Non-pigmented ciliary epithelial cell (primary cell): ENCODE data around the gene POM121L12.

Source experiments
- DNase-seq: peaks from one replicate; pipeline ENCODE4 v3.0.0-alpha.2; 2010; ENCODE audit warnings: low read depth

The POM121L12 gene

GRCh38 chr7:53035499-53036412 is at the start of gene POM121L12:
Gene POM121L12, plus strand, starts transcription at chr7:53035633. Its CDS starts 39 bp downstream, at chr7:53035672.
- no peak for DNase-seq

GRCh38 chr7:52992001-52992400 is 43.4 kb upstream of the POM121L12 start:
- DNase-seq = no peak

GRCh38 chr7:52992479-52993162 is 42.8 kb upstream of the POM121L12 start:
- no peak for DNase-seq

- no peak for DNase-seq
Measured at GRCh38 chr7:52995676-52996075, 39.8 kb upstream of the POM121L12 start.

GRCh38 chr7:53001221-53001620 is 34.2 kb upstream of the POM121L12 start:
- no peak for DNase-seq

- DNase-seq = no peak
Measured at GRCh38 chr7:53002389-53002788, 33.0 kb upstream of the POM121L12 start.

- no peak for DNase-seq
Measured at GRCh38 chr7:53003653-53004445, 31.6 kb upstream of the POM121L12 start.

- DNase-seq = no peak
Measured at GRCh38 chr7:53013925-53014324, 21.5 kb upstream of the POM121L12 start.

GRCh38 chr7:53015463-53015862 is 20.0 kb upstream of the POM121L12 start:
- no peak for DNase-seq

GRCh38 chr7:53022893-53023292 is 12.5 kb upstream of the POM121L12 start:
- DNase-seq = no peak

GRCh38 chr7:53048638-53049037 is 13.2 kb downstream of the POM121L12 start:
- no peak for DNase-seq

- DNase-seq = no peak
Measured at GRCh38 chr7:53050433-53050832, 15.0 kb downstream of the POM121L12 start.

- DNase-seq = no peak
Measured at GRCh38 chr7:53059591-53059990, 24.2 kb downstream of the POM121L12 start.

- no peak for DNase-seq
Measured at GRCh38 chr7:53060066-53060465, 24.6 kb downstream of the POM121L12 start.

GRCh38 chr7:53062796-53063195 is 27.4 kb downstream of the POM121L12 start:
- DNase-seq = no peak

- DNase-seq = no peak
Measured at GRCh38 chr7:53068673-53069072, 33.2 kb downstream of the POM121L12 start.

- DNase-seq = no peak
Measured at GRCh38 chr7:53070883-53071282, 35.5 kb downstream of the POM121L12 start.
